NCI-H510A (cell line): Measurements from ENCODE around the gene SH3RF3.

ENCODE experiments used
- DNase-seq: peaks from one replicate; lab custom pipeline; 2025; lab: John Stamatoyannopoulos, UW

SH3RF3 gene

GRCh38 chr2:109454765-109455394 is 325.9 kb downstream of the SH3RF3 start:
- no peak for DNase-seq

- no peak for DNase-seq
These were observed 327.0 kb downstream of the SH3RF3 start for GRCh38 chr2:109455731-109456691.

DNA sequence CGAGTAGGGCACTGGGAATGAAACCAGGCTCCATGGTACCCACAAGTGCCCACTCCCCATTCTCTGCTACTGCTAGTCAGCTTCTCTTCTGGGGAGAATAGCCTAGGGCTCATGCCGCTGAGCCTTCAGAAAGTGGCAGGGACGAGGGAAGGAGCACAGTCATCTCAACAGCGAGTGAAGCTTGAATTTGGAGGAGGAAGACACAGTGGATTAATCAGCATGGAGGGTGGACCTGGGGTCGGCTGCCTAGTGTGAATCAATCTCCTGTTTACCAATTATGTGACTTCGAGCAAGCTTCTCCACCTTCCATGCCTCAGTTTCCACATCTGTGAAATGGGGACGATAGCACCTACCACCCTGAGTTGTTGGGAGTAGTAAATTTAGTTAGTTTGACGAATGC is 327.8 kb downstream of the SH3RF3 start:
- no peak for DNase-seq

- no peak for DNase-seq
These were observed 328.4 kb downstream of the SH3RF3 start for GRCh38 chr2:109457366-109457765.

DNA sequence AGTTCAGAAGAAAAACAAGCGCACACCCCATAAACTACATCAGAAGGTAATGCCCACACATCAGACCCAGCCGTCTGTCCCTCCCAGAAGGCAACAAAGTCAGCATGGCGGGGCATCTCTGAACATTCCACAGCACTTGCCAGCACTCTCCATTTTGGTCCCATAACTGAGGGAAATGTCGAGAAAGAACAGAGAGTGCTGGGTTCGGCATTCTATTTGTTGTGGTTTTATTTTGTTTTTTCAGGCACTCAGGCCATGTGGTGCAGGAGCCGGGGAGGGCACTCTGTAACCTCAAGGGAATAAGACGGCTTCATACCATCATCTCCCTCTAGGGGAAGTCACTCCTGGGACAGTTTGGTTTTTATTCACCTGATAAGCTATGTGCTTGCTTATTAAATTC is 328.8 kb downstream of the SH3RF3 start:
- no peak for DNase-seq

DNA sequence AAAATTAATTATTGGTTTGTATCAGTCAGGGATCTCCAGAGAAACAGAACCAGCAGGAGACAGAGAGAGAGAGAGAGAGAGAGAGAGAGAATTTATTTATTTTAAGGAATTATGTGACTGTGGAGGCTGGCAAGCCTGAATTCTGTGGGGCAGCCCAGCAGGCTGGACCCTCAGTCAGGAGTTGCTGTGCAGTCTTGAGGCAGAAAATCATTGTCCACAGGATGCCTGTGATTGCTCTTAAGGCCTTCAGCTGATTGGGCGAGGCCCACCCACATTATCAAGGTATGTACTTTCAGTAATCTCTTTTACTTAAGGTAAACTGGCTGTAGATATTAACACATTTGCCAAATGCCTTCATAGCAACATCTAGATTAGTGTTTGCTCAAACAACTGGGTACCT is 329.5 kb downstream of the SH3RF3 start:
- DNase-seq: no peak

GRCh38 chr2:109459485-109459884 is 330.5 kb downstream of the SH3RF3 start:
- DNase-seq: no peak

DNA sequence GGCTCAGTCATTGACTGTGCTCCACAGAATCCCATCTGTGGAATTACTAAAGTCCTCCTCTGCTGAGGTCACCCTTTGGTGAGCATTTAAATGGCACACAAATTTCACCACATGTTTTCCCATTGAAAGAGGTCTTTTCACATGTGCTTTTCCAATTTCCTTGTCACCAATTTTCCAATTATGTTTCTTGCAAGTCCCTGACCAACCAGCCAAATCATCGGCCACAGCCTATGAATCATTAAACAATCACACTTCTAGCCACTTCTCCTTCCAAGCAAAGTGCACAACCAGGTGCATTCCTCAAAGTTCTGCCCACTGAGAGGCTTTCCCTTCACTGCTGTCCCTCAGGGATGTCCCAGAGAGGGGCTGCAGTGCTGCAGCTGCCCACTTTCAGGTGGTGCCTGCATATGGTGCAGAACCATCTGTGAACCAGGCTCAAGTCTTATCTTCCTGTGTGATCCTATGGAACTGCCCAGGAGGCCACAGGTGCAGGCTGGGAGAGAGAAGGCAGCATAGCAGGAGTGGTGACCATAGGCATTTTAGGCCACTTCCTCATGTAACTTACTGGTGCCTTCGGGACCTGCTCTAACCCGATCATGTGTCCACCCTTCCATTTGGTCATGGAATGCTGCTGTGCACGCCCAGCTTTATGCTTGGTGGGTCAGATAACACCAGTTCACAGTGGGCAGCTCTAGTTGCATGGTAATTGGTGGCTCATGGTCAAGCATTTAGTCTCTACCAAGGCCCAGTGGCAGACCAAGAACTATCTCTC is 331.7 kb downstream of the SH3RF3 start:
- DNase-seq: no peak

DNA sequence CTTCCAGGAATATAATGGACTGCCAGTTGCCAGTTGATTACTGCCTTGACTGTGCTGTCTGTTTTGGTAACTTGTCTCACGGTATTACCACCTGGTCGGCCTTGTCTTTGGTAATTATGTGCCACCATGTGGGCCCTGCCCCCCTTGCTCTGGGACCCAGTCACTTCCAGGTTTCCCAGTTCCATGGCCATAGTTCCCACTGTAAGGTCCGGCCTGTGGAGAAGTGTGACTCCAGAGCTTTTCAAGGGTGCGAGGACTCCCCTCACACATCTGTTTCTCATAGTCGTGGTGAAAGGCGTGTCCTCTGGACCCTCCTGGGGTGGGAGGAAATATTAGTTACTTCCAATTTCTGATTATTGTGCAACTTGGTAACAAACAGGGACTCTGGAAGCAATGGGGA is 334.2 kb downstream of the SH3RF3 start:
- DNase-seq: no peak

GRCh38 chr2:109463891-109464290 is 334.9 kb downstream of the SH3RF3 start:
- no peak for DNase-seq

GRCh38 chr2:109466674-109467575 is 337.9 kb downstream of the SH3RF3 start:
- no peak for DNase-seq

- DNase-seq: no peak
These were observed 338.7 kb downstream of the SH3RF3 start for GRCh38 chr2:109467701-109468100.

DNA sequence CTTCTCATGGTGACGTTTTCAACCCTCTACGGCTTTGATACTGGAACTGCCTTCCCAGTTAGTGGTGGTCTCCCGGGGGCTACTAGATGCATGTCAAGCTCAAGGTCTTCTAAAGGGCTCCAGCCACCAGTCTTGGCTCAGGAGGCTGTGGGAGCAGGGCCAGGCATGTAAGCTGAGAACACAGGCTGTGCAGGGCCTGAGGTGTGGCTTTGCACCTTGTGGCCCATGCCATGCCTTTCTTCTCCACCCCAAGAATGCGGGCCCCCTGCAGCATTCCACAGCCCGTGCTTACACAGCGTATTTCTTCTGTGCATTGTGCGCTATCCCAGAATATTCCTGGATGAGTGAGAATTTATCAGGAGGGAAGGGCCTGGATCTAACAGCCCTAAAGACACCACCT is 339.9 kb downstream of the SH3RF3 start:
- no peak for DNase-seq

- no peak for DNase-seq
These were observed 342.7 kb downstream of the SH3RF3 start for GRCh38 chr2:109471658-109472057.

DNA sequence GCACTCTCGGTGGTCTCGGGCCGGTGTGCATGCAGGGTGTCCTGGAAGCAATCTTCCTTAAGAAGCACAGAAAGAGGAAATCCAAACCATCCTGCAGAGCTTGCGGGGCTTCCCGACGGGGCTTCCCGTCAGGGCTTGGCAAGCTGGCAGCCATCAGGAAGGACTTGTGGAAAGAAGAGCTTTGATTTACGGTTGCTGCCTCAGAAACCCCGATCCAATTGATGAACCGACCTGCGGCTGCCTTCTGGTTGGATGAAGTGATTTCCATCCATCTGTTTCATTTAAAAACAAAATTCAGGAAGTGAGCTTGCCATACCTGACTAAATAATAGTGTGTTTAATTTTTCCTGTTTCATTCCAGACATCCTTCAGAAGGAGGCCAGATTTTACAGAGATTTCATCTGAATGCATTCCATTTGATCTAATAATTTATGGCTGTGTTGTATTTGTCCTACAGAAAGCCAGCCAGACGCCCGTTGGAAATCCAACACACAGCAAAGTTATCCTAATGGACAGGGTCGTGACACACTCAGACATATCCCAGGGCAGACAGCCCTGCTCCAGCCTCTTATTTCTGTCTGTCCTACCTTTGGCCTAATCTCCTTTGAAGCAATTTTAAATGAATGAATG is 343.4 kb downstream of the SH3RF3 start:
- DNase-seq: no peak

DNA sequence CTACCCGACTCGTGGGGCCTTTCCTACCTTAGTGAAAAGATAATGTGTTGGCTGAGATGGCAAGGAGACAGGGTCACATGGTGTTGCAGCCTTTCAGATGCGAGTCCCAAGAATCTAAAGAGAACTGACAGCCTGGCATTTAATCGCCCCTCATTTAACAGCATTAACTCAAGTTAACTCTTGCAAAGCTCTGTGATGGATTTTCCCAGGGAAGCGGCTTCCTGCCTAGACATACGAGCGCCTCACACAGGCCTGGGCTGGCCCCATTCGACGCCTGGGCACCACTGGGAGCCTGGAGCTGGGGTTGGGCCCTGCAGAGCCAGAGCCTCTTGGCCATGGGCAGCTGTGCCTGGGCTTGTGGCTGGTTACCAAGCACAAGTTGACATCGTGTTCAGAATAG is 344.0 kb downstream of the SH3RF3 start:
- no peak for DNase-seq

DNA sequence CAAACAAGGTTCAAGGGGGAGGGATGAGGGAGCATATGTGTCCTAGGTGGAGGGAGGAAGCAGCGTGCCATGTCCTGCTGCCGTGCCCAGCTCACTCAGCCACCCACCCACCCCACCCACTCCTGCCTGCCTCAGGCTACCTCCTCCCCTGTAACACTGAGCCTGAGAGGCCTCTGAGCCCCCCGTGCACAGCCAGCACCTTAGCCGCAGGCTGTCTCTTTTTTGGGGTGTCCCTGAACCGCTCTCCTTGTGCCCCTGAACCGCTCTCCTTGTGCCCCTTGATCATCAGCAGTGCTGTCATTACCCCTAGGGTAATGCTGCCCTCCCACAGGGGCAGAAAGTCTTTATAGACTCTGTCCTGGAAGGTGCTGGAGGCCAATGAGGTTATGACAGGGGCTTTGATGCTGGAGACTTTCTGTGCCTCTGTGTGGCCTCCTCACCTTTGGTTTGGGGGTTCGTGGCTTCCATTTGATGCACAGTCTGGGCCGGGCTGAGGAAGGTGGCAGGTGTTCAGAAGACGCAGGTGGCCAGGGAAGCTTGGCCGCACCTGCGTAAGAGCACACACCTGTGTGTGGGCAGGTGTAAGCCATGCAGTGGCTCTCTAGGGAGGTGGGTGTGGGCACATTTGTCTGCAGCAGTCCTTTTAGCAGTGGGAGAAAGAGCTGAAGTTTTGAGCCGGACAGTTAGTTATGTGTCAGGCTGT is 344.8 kb downstream of the SH3RF3 start:
- peak; percentile 64 for DNase-seq

- no peak for DNase-seq
These were observed 345.4 kb downstream of the SH3RF3 start for GRCh38 chr2:109474319-109474825.

DNA sequence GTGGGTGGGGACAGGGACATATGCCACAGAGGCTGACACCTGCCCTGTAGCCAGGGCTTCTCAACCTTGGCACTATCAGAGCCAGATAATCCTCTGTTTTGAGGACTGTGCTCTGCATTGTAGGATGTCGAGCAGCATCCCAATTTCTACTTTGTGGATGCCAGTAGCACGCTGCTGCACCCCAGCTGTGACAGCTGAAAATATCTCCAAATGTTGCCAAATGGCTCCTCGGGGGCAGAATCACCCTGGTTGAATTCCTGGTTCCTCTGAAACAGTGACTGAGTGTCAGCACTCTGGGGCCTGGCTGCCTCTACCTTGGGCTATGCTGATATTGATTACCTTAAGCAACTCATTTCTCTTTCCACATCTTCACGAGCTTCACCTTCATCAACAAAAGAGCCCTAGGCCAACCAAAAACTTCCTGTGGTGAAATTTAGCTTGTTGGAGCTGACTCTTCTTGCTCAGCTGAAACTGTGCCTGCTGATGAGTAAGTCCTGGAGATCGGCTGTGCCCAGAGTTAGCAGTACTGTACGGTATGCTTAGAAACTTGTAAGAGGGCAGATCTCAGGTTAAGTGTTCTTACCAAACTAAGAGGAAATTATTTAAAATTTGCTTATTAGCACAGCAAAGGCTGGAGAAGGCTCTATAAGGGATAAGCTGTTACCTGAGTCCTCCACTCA is 346.7 kb downstream of the SH3RF3 start:
- DNase-seq: no peak
